Islet precursor cell (in vitro differentiated cells): Measurements from ENCODE around the gene GLYR1.
A peak's percentile ranks its signal among the peaks of the same experiment; 100 is the strongest.
"Not testable (repeated sequence)": the region's sequence is repeated elsewhere in the genome, so short reads cannot be mapped to it uniquely, and the experiment has no call there.

Experiments used
- DNase-seq: peaks from one replicate; pipeline ENCODE4 v3.0.0-alpha.2; 2018

The GLYR1 gene

DNA sequence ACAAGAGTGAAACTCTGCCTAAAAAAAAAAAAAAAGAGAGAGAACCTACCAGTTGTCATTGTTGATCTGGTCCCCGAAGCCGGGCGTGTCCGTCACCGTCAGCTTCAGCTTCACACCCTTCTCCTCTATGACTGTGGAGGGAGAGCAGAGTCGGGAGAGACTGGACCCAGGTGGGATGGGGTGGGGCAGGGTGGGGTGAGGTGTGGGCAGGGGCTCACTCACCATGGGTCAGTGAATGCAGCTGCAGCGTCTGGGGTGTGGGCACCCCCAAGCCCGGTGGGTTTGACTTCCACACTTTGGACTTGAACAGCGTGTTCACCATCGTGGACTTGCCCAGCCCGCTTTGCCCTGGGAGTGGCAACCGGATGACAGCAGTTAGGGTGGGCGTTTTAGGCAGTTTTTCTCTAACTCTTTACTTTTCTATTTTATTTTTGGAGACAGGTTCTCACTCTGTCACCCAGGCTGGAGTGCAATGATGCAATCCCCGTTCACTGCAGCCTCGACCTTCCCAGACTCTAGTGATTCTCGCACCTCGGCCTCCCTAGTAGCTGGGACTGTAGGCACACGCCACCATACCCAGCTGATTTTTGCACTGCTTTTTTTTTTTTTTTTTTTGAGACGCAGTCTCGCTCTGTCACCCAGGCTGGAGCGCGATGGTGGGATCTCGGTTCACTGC, 61.2 kb downstream of the GLYR1 start:
- DNase-seq: no peak

DNA sequence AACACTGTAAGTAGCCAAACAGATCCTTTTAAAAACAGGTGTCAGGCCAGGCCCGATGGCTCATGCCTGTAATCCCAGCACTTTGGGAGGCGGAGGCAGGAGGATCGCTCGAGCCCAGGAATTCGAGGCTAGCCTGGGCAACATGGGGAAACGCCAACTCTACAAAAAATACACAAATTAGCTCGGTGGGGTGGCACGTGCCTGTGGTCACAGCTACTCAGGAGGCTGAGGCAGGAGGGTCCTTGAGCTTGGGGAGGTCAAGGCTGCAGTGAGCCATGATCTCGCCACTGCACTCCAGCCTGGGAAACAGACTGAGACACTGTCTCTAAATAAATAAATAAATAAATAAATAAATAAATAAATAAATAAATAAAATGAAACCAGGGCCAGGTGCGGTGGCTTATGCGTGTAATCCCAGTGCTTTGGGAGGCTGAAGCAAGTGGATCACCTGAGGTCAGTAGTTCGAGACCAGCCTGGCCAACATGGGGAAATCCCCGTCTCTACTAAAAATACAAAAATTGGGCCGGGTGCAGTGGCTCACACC, 62.6 kb downstream of the GLYR1 start:
- DNase-seq: not testable (repeated sequence)

GRCh38 chr16:4783951-4784336, 63.1 kb downstream of the GLYR1 start:
- DNase-seq: no peak

DNA sequence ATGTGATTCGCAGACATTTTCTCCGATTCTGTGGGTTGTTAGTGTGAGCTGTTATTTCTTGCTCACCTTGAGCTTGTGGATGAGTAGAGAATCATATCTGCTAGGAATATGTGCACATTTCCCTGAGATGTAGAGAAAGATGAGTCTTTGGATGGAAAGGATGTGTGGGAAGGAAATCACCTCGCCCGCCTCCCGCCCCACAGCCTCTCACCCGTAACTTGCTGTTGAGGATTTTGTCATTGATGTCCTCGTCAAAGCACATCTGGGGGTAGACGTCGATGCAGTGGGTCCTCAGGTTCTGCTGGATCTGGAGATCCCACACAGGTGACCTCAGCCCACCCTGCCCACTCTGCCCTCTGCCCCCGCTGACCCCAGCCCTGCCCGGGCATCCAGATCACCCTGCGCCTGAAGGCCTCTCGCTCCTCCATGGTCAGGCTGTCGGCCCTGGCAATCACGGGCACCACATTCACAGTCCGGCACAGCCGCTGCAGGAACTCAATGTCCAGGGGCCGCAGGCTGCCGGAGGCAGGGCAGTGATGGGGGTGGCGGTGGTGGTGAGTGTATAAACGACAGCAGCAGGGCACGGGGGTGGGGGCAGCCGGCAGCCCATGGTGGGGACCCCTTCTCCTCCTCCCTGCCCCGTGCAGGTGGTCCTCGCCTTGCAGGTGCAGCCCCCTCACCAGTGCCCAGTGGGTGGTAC, 63.7 kb downstream of the GLYR1 start:
- DNase-seq: no peak

- DNase-seq: no peak
Measured at GRCh38 chr16:4780235-4780634, 66.9 kb downstream of the GLYR1 start.

DNA sequence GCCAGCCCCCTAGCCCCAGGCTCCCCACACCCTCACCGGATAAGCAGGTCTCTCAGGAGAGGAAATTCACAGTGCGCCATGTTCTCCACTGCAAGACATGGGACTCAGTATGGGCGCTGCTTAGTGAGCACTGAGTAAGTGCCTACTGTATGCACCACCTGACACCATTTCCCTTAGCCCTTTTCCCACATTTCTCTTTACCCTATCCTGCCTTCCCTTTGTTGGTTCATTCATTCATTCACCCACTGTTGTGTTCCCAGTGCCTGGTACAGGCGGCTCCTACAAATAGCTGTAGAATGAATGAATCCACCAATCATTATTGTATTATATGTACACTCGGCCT, 69.1 kb downstream of the GLYR1 start:
- no peak for DNase-seq

DNA sequence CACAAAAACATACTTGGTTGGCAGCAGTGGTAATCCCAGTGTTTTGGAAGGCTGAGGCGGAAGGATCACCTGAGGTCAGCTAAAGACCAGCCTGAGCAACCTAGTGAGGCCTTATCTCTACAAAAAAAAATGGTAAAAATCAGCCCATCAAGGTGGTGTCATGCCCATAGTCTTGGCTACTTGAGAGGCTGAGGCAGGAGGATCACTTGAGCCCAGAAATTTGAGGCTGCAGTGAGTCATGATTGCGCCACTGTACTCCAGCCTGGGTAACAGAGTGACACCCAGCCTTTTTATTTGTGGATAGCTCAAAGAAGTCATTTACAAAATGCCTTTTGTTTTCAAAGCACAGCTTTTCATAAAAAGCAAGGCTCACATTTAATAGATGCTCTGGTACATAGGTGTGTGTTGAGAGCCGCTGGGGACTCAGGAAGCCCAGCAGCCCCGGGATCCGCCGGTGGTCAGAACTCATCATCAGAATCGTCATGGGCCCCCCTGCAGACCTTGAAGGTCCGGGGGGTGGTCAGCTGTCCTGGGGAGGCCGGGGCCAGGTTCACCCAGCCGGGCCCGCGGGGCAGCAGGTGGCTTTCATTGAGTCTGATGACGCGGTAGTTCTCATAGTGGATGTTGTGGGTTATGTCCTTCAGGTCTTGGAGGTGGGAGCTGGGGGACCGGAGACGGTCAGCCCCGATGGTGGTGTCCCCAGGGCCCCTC, 69.6 kb downstream of the GLYR1 start:
- DNase-seq: no peak

DNA sequence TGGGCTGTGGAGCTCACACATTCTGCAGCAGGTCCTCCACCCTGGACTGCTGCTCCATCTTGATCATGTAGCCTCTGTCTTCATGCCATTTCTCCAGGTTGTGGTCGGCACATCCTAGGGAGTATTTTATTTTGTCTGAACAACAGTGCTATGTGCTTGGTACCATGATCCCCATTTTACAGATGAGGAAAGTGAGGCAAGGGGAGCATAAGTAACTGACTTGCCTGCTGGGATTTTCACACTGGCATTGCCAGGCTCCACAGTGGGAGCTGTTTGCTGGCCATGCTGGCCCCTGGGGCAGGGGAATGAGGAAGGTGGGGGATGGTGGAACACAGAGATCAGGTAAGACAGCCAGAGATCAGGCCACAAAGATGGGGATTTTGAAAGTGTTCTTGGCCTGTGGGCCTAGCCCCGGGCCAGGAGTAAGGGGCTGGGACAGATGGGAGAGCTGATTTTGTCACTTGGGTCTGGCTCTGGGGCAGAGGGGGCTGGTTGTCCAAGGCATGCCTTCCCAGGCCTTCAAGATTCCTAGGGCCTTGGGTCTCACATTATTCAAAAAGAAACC, 70.9 kb downstream of the GLYR1 start:
- no peak for DNase-seq

GRCh38 chr16:4775005-4775404, 72.1 kb downstream of the GLYR1 start:
- no peak for DNase-seq

DNA sequence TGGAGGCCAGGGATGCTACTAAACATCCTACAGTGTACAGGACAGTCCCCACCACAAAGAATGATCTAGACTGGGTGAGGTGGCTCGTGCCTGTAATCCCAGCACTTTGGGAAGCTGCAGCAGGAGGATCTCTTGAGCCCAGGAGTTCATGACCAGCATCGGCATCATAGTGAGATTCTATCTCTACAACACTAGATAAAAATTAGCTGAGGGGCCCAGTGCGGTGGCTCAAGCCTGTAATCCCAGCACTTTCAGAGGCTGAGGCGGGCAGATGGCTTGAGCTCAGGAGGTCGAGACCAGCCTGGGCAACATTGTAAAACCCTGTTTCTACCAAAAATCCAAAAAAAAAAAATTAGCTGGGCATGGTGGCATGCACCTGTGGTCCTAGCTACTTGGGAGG, 74.7 kb downstream of the GLYR1 start:
- DNase-seq: no peak

DNA sequence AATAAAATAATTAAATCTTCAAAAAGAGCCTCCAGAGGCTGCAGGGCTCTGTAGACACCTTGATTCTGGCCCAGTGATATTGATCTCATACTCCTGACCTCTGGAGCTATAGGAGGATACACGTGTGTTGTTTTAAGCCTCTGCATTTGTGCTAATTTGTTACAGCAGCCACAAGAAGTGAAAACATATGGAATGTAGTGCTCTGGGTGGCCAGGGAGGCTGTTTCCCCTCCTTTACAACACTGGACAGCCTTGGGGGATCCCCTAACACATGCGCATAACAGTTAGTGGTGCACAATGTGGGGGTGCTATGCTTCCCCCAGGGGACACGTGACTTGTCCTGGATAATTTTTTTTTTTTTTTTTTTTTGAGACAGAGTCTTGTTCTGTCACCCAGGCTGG, 75.4 kb downstream of the GLYR1 start:
- no peak for DNase-seq

DNA sequence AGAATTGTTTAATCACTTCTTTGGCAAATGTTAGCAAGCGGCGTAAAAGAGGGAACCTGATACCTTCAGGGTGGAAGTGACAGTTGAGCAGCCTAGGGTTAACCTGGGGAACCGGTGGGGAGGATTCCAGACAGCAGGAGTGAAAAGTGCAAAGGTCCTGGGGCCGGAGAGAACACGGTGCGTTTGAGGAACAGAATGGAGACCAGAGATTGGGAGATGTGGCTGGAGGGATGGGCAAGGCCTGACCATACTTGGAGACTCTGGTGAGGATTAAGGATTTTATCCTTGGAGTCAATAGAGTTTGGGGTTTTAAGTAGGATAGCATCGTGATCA, 77.8 kb downstream of the GLYR1 start:
- DNase-seq: no peak

- peak; percentile 98 for DNase-seq
Measured at GRCh38 chr16:4768549-4769305, 78.4 kb downstream of the GLYR1 start.

DNA sequence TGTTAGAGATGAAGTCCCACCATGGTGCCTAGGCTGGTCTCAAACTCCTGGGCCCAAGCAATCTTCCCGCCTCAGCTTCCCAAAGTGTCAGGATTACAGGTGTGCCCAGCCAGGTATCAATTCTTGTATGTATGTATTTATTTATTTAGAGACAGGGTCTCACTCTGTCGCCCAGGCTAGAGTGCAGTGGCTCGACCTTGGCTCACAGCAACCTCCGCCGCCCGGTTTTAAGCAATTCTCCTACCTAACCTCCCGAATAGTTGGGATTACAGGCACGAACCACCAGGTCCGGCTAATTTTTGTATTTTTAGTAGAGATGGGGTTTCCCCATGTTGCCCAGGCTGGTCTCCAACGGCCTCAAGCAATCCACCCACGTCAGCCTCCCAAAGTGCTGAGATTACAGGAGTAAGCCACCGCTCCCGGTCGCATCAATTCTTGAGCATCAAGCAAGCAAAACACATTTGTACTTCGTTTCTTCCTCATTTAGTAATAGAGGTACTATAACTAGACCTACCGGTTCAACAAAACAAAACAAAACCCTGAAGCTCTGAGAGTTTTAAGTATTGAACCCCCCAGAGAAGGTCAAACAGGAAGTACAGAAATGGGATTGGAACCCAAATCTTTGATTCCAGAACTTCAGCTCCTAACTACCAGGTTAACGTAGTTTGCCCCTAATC, 79.1 kb downstream of the GLYR1 start:
- DNase-seq: no peak

DNA sequence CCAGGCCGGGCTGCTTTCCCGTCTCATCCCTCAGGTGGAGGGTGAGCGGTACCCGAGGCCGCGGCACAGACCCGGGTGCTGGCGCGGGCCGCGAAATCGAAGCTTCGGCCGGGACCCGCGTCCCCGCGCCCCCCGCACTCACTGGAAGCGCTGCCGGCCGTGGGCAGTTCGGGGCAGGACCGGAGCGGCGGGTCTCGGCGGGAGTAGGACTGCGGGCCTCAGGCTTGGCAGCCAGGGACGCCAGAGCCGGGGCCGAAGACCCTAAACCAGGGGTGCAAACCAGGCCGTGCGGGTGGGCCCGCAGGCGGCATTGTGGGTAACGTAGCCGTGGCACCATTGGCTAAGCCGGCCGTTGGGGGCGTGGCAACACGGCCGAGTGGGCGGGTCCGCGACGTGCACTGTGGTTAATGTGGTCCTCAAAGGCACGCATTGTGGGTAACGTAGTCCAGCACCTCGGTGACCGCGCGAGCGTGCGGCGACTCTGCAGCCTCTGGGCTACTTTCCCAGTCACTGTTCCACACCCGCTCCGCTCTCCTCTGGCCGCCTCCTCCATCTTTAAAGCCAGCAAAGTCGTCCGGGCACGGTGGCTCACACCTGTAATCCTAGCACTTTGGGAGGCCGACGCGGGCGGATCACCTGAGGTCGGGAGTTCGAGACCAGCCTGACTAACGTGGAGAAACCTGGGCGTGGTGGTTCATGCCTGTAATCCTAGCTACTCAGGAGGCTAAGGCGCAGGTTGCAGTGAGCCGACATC, 80.0 kb downstream of the GLYR1 start, which contains the start of gene ZNF500:
Gene ZNF500 (minus strand): TSS at position 288 of the 754 bp plus-strand sequence. CDS start 1,184 bp downstream, outside the sequence.
- DNase-seq: peak; percentile 99

- no peak for DNase-seq
Measured at GRCh38 chr16:4765511-4766474, 81.3 kb downstream of the GLYR1 start.

DNA sequence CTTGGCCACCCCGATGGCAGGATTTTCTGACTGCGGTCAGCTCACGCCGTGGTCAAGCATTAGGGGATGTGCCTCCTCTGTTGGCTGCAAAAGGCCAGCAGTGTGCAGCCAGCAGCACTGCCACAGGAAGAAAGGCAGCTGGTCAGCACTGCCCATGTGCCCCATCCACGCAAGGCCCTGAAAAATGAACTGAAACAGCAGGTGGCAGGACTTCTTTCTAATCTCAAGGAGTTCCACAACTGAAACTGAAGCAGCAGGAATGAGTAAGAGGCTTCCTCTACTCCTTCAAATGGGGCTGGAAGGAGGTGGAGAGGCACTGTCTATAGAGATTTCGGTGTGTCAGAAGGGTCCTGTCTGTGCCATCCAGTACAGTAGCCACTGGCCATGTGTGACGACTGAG, 83.3 kb downstream of the GLYR1 start:
- no peak for DNase-seq

- DNase-seq: no peak
Measured at GRCh38 chr16:4762205-4762604, 84.9 kb downstream of the GLYR1 start.

DNA sequence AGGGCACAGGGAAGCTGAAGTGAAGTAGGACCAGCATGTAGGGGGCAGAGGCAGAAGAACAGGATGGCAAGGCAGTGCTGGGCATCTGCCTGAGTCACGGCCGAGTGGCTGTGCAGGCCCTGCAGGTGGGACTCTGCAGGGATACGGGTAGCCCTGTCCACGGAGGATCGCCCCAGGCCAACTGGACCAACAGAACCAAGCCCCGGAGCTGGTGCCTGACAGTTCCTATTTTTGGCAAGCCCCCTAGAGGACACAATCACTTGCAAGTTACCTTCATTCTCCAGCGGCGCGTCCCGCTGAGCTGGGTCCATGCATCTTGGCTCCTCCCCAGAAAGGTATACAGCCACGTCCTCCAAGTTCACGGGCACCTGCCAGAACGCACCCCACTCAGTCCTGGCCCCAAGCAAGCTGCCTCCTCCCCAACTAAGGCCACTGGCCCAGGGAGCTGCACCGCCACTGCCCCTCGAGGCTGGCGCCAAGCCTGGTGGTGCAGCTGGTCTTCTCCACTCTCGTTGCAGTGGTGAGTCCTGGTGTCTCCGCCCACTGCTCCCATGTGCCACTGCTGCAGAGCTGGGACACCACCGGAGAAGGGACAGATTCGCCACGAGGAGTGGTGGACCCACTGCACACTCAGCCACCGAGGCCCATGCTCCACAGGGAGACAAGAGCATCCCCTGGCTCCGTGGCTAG, 86.7 kb downstream of the GLYR1 start:
- DNase-seq: no peak

DNA sequence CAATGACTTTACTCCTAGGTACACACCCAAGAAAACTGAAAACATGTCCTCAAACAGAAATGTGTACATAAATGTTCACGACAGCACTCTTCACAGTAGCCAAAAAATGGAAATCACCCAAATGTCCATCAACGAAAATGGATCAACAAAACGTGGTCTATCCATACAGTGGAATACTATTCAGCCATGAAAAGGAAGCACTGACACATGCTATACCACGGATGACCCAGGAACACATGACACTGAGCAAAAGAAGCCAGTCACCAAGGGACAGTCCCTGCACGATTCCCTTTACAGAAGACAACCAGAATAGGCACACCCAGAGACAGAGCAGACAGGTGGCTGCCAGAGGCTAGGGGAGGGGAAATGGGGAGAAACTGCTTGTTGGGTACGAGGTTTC, 91.4 kb downstream of the GLYR1 start:
- no peak for DNase-seq
